Activated CD8-positive, alpha-beta memory T cell treated with anti-CD3 and anti-CD28 coated beads for 48 hours (primary cell): Measurements from ENCODE around the gene ADAMTSL1.

Source experiments
- DNase-seq, 3 experiments: peaks; one replicate each; pipeline ENCODE4 v3.0.0-alpha.2; 2020; ENCODE audit warnings: low read depth in 2 of 3, low spot score in 2 of 3

ADAMTSL1 gene

GRCh38 chr9:18798508-18799290, 324.7 kb downstream of the ADAMTSL1 start:
- DNase-seq: no peak

- DNase-seq: no peak
These were observed 325.5 kb downstream of the ADAMTSL1 start for GRCh38 chr9:18799428-18799827.

GRCh38 chr9:18800579-18800978, 326.6 kb downstream of the ADAMTSL1 start:
- no peak for DNase-seq

GRCh38 chr9:18805386-18805785, 331.4 kb downstream of the ADAMTSL1 start:
- DNase-seq: no peak

- no peak for DNase-seq
These were observed 332.5 kb downstream of the ADAMTSL1 start for GRCh38 chr9:18806232-18807080.

- no peak for DNase-seq
These were observed 336.6 kb downstream of the ADAMTSL1 start for GRCh38 chr9:18810581-18810980.

- no peak for DNase-seq
These were observed 337.2 kb downstream of the ADAMTSL1 start for GRCh38 chr9:18811171-18811570.

- DNase-seq: no peak
These were observed 345.5 kb downstream of the ADAMTSL1 start for GRCh38 chr9:18819418-18819817.

- no peak for DNase-seq
These were observed 346.7 kb downstream of the ADAMTSL1 start for GRCh38 chr9:18820566-18821095.

GRCh38 chr9:18821788-18822187, 347.8 kb downstream of the ADAMTSL1 start:
- DNase-seq: no peak

- DNase-seq: no peak
These were observed 348.9 kb downstream of the ADAMTSL1 start for GRCh38 chr9:18822850-18823249.

GRCh38 chr9:18824095-18824666, 350.2 kb downstream of the ADAMTSL1 start:
- DNase-seq: no peak

- DNase-seq: no peak
These were observed 351.8 kb downstream of the ADAMTSL1 start for GRCh38 chr9:18825656-18826170.

- no peak for DNase-seq
These were observed 352.3 kb downstream of the ADAMTSL1 start for GRCh38 chr9:18826248-18826647.

GRCh38 chr9:18829066-18829465, 355.1 kb downstream of the ADAMTSL1 start:
- DNase-seq: no peak

- DNase-seq: no peak
These were observed 355.9 kb downstream of the ADAMTSL1 start for GRCh38 chr9:18829873-18830272.

GRCh38 chr9:18834740-18835361, 360.9 kb downstream of the ADAMTSL1 start:
- no peak for DNase-seq

GRCh38 chr9:18837402-18837801, 363.4 kb downstream of the ADAMTSL1 start:
- DNase-seq: no peak

- DNase-seq: no peak
These were observed 373.8 kb downstream of the ADAMTSL1 start for GRCh38 chr9:18847576-18848275.

- DNase-seq: no peak
These were observed 374.7 kb downstream of the ADAMTSL1 start for GRCh38 chr9:18848657-18849056.
